K562 (cell line): ENCODE results near the gene SHISA6.

Source experiments
- BCOR ChIP-seq: fragments of 450-650 bp; IDR thresholded peaks from 2 replicates; pipeline ENCODE4 v1.6.1; 2016
- KDM1A ChIP-seq, 2 experiments: fragments of 450-650 bp; IDR thresholded peaks; 2 replicates each; pipeline ENCODE4 v1.6.1; 2016; ENCODE audit warnings: mild to moderate bottlenecking in 2 of 2
- TCF7 ChIP-seq: sonication (generic); IDR thresholded peaks from 2 replicates; pipeline ENCODE4 v1.6.1; 2016; ENCODE audit warnings: antibody characterized with exemption, borderline replicate concordance
- TF ChIP-seq, protein P1 (sequence below): fragments of 450-650 bp; IDR thresholded peaks from 2 replicates; pipeline ENCODE4 v1.6.1; 2018; ENCODE audit not compliant: partially characterized antibody
- TF ChIP-seq, protein P2 (sequence below), 3 experiments: IDR thresholded peaks in 2 of 3; conservative IDR thresholded peaks in 1 of 3; 2 replicates each; pipeline ENCODE4 v1.5.1; 2011 to 2012; ENCODE audit warnings: low read length in 3 of 3, mild to moderate bottlenecking in 3 of 3, control low read depth in 2 of 3, improper control_type of control experiment in 1 of 3, inconsistent platforms in 1 of 3, low read depth in 1 of 3, mixed read lengths in 1 of 3, moderate library complexity in 1 of 3; ENCODE audit not compliant: insufficient read depth in 2 of 3
- TF ChIP-seq, protein P3 (sequence below), 2 experiments: fragments of 450-650 bp; formaldehyde crosslinking in 1 of 2; IDR thresholded peaks; 2 replicates each; pipeline versions ENCODE4 v1.4.0 to v1.6.1; 2014 to 2020; ENCODE audit warnings: mild to moderate bottlenecking in 2 of 2, borderline replicate concordance in 1 of 2, low read depth in 1 of 2

DNA sequence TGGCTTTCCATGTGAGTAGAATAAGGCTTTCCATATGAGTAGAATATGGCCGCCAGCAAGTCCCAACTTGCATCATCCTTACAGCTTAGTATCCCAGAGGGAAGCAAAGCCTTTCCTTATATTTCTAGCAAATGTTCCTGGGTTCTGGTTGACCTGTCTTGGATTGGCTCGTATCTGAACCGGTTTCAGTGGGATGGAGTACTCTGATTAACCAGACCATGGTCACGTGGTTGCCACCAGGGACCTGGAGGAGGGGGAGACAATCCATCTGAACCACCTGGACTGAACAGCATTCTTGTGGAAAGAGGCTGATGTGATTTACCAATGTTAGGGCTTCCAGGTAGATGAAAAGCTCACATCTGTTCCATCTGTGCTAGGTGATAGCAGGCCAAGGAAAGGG is 89.0 kb downstream of the SHISA6 start:
- TF ChIP-seq, protein P1, sequence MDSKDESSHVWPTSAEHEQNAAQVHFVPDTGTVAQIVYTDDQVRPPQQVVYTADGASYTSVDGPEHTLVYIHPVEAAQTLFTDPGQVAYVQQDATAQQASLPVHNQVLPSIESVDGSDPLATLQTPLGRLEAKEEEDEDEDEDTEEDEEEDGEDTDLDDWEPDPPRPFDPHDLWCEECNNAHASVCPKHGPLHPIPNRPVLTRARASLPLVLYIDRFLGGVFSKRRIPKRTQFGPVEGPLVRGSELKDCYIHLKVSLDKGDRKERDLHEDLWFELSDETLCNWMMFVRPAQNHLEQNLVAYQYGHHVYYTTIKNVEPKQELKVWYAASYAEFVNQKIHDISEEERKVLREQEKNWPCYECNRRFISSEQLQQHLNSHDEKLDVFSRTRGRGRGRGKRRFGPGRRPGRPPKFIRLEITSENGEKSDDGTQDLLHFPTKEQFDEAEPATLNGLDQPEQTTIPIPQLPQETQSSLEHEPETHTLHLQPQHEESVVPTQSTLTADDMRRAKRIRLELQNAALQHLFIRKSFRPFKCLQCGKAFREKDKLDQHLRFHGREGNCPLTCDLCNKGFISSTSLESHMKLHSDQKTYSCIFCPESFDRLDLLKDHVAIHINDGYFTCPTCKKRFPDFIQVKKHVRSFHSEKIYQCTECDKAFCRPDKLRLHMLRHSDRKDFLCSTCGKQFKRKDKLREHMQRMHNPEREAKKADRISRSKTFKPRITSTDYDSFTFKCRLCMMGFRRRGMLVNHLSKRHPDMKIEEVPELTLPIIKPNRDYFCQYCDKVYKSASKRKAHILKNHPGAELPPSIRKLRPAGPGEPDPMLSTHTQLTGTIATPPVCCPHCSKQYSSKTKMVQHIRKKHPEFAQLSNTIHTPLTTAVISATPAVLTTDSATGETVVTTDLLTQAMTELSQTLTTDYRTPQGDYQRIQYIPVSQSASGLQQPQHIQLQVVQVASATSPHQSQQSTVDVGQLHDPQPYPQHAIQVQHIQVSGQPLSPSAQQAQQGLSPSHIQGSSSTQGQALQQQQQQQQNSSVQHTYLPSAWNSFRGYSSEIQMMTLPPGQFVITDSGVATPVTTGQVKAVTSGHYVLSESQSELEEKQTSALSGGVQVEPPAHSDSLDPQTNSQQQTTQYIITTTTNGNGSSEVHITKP, result no peak
- TF ChIP-seq, protein P2, sequence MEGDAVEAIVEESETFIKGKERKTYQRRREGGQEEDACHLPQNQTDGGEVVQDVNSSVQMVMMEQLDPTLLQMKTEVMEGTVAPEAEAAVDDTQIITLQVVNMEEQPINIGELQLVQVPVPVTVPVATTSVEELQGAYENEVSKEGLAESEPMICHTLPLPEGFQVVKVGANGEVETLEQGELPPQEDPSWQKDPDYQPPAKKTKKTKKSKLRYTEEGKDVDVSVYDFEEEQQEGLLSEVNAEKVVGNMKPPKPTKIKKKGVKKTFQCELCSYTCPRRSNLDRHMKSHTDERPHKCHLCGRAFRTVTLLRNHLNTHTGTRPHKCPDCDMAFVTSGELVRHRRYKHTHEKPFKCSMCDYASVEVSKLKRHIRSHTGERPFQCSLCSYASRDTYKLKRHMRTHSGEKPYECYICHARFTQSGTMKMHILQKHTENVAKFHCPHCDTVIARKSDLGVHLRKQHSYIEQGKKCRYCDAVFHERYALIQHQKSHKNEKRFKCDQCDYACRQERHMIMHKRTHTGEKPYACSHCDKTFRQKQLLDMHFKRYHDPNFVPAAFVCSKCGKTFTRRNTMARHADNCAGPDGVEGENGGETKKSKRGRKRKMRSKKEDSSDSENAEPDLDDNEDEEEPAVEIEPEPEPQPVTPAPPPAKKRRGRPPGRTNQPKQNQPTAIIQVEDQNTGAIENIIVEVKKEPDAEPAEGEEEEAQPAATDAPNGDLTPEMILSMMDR (IDR thresholded peaks at IDR 0.05 in 2 of 3, conservative IDR thresholded peaks at IDR 0.05 in 1 of 3; ENCODE audit: insufficient read depth in 2 of 3, low read depth in 1 of 3, low read length in 3 of 3), result no peak
- TF ChIP-seq BCOR, result no peak
- TF ChIP-seq, protein P3, sequence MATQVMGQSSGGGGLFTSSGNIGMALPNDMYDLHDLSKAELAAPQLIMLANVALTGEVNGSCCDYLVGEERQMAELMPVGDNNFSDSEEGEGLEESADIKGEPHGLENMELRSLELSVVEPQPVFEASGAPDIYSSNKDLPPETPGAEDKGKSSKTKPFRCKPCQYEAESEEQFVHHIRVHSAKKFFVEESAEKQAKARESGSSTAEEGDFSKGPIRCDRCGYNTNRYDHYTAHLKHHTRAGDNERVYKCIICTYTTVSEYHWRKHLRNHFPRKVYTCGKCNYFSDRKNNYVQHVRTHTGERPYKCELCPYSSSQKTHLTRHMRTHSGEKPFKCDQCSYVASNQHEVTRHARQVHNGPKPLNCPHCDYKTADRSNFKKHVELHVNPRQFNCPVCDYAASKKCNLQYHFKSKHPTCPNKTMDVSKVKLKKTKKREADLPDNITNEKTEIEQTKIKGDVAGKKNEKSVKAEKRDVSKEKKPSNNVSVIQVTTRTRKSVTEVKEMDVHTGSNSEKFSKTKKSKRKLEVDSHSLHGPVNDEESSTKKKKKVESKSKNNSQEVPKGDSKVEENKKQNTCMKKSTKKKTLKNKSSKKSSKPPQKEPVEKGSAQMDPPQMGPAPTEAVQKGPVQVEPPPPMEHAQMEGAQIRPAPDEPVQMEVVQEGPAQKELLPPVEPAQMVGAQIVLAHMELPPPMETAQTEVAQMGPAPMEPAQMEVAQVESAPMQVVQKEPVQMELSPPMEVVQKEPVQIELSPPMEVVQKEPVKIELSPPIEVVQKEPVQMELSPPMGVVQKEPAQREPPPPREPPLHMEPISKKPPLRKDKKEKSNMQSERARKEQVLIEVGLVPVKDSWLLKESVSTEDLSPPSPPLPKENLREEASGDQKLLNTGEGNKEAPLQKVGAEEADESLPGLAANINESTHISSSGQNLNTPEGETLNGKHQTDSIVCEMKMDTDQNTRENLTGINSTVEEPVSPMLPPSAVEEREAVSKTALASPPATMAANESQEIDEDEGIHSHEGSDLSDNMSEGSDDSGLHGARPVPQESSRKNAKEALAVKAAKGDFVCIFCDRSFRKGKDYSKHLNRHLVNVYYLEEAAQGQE (IDR thresholded peaks at IDR 0.05; ENCODE audit: borderline replicate concordance), result no peak
- TF ChIP-seq, protein P3 (CRISPR knock-in tag; IDR thresholded peaks at IDR 0.05; ENCODE audit: low read depth), result no peak
- no peak for TF ChIP-seq KDM1A (IDR thresholded peaks at IDR 0.05)
- TF ChIP-seq TCF7, result no peak
